MM.1S (cell line): Measurements from ENCODE around the gene SIK1.

Experiments used
- DNase-seq: peaks from one replicate; pipeline ENCODE4 v3.0.0-alpha.2; 2015
- H2AFZ ChIP-seq: fragments of 300-600 bp; sonication (generic); 2 replicates; pipeline ENCODE4 v1.6.0; 2016; ENCODE audit warnings: antibody characterized with exemption, low read length
- H3F3A ChIP-seq: fragments of 300-600 bp; sonication (generic); 2 replicates; pipeline ENCODE4 v1.6.1; 2016; ENCODE audit warnings: mild to moderate bottlenecking, antibody characterized with exemption, low read length, moderate library complexity, mixed read lengths; ENCODE audit not compliant: insufficient read depth
- H3K27ac ChIP-seq: fragments of 300-600 bp; sonication (generic); 2 replicates; pipeline ENCODE4 v1.5.1; 2016; ENCODE audit warnings: mild to moderate bottlenecking, low read length
- H3K27me3 ChIP-seq: fragments of 300-600 bp; sonication (generic); replicated peaks from 2 replicates; pipeline ENCODE4 v1.6.0; 2016; ENCODE audit warnings: low read length; ENCODE audit not compliant: insufficient read depth
- H3K36me3 ChIP-seq: fragments of 300-600 bp; sonication (generic); replicated peaks from 2 replicates; pipeline ENCODE4 v1.6.1; 2016; ENCODE audit warnings: mild to moderate bottlenecking, low read length, mixed read lengths; ENCODE audit not compliant: insufficient read depth
- H3K4me1 ChIP-seq: fragments of 300-600 bp; sonication (generic); 2 replicates; pipeline ENCODE4 v1.6.1; 2016; ENCODE audit warnings: low read length, mixed read lengths
- H3K4me2 ChIP-seq: fragments of 300-600 bp; sonication (generic); 2 replicates; pipeline ENCODE4 v1.6.0; 2016; ENCODE audit warnings: low read depth, low read length
- H3K4me3 ChIP-seq: fragments of 300-600 bp; sonication (generic); 2 replicates; pipeline ENCODE4 v1.5.1; 2016; ENCODE audit warnings: low read length, mixed read lengths
- H3K79me2 ChIP-seq: fragments of 300-600 bp; sonication (generic); 2 replicates; pipeline ENCODE4 v1.6.1; 2016; ENCODE audit warnings: mixed run types, low read length, mixed read lengths
- H3K9ac ChIP-seq: fragments of 300-600 bp; sonication (generic); 2 replicates; pipeline ENCODE4 v1.6.1; 2016; ENCODE audit warnings: low read length, mixed read lengths
- H3K9me2 ChIP-seq: fragments of 300-600 bp; sonication (generic); replicated peaks from 2 replicates; pipeline ENCODE4 v1.6.1; 2016; ENCODE audit warnings: mild to moderate bottlenecking, low read length, mixed read lengths; ENCODE audit not compliant: insufficient read depth
- H3K9me3 ChIP-seq: fragments of 300-600 bp; sonication (generic); replicated peaks from 2 replicates; pipeline ENCODE4 v1.6.1; 2016; ENCODE audit warnings: mild to moderate bottlenecking, low read length, mixed read lengths; ENCODE audit not compliant: insufficient read depth
- H4K20me1 ChIP-seq: fragments of 300-600 bp; sonication (generic); 2 replicates; pipeline ENCODE4 v1.6.1; 2016; ENCODE audit warnings: mild to moderate bottlenecking, low read length, moderate library complexity, mixed read lengths; ENCODE audit not compliant: insufficient read depth
- CTCF ChIP-seq: fragments of 300-600 bp; sonication (generic); IDR thresholded peaks from 2 replicates; pipeline ENCODE4 v1.5.1; 2016; ENCODE audit warnings: antibody characterized with exemption, low read length, mixed read lengths
- EZH2 ChIP-seq: fragments of 300-600 bp; sonication (generic); optimal IDR thresholded peaks from 2 replicates; pipeline ENCODE3; 2017; ENCODE audit warnings: low read depth, mild to moderate bottlenecking, antibody characterized with exemption, low read length, mixed read lengths
- EZH2phosphoT487 ChIP-seq: fragments of 300-600 bp; sonication (generic); IDR thresholded peaks from 2 replicates; pipeline ENCODE4 v1.6.1; 2018; ENCODE audit warnings: antibody characterized with exemption, low read length

The SIK1 gene

GRCh38 chr21:43371786-43372185 is 55.1 kb downstream of the SIK1 start:
- Histone ChIP-seq H3K4me1 (no peaks in the 10 kb centered on the region), H3K79me2 (no peaks in the 10 kb centered on the region), H3K27ac (no peak overlapping the region), H3F3A (no peaks in the 10 kb centered on the region), H3K9me2 (no peaks in the 10 kb centered on the region), H2AFZ (no peak overlapping the region), H3K27me3 (no peaks in the 10 kb centered on the region), H3K9ac (no peak overlapping the region), H3K4me2 (no peak overlapping the region), H3K4me3 (no peak overlapping the region), H3K9me3 (no peaks in the 10 kb centered on the region), H4K20me1 (no peaks in the 10 kb centered on the region), H3K36me3 (no peaks in the 10 kb centered on the region)
- no peak for TF ChIP-seq CTCF
- TF ChIP-seq EZH2phosphoT487 = no peak
- DNase-seq = no peak

- Histone ChIP-seq H4K20me1 (no peaks in the 10 kb centered on the region), H3K9me2 (no peaks in the 10 kb centered on the region), H3K27me3 (no peaks in the 10 kb centered on the region), H3K9ac (no peak overlapping the region), H3K9me3 (no peaks in the 10 kb centered on the region), H3K79me2 (no peaks in the 10 kb centered on the region), H2AFZ (no peak overlapping the region), H3K4me3 (no peak overlapping the region), H3K4me2 (no peak overlapping the region), H3K36me3 (no peaks in the 10 kb centered on the region), H3K27ac (no peak overlapping the region), H3K4me1 (no peaks in the 10 kb centered on the region), H3F3A (no peaks in the 10 kb centered on the region)
- DNase-seq = no peak
- TF ChIP-seq CTCF (no peak), EZH2 (no peak), EZH2phosphoT487 (no peak)
Measured at GRCh38 chr21:43370888-43371570, 55.9 kb downstream of the SIK1 start.

GRCh38 chr21:43370091-43370658 is 56.8 kb downstream of the SIK1 start:
- Histone ChIP-seq H3K9me2 (no peaks in the 10 kb centered on the region), H3K27ac (no peak overlapping the region), H3F3A (no peaks in the 10 kb centered on the region), H3K4me2 (no peak overlapping the region), H4K20me1 (no peaks in the 10 kb centered on the region), H3K4me1 (no peaks in the 10 kb centered on the region), H3K36me3 (no peaks in the 10 kb centered on the region), H3K79me2 (no peaks in the 10 kb centered on the region), H3K9ac (no peak overlapping the region), H3K4me3 (no peak overlapping the region), H2AFZ (no peak overlapping the region), H3K27me3 (no peaks in the 10 kb centered on the region), H3K9me3 (no peaks in the 10 kb centered on the region)
- DNase-seq = no peak
- TF ChIP-seq EZH2 (no peak), EZH2phosphoT487 (no peak), CTCF (no peak)
